HG03575 (cell line): Measurements from ENCODE around the gene FAM234A.
"Not testable (repeated sequence)": the region's sequence is repeated elsewhere in the genome, so short reads cannot be mapped to it uniquely, and the experiment has no call there.

Experiments
- ATAC-seq: cut with Tn5 transposase; IDR thresholded peaks from one replicate; pipeline ENCODE4 v1.9.1; 2021; ENCODE audit not compliant: unreplicated experiment, insufficient number of reproducible peaks, low FRiP score; ENCODE audit errors: extremely low read depth

The FAM234A gene, protein sequence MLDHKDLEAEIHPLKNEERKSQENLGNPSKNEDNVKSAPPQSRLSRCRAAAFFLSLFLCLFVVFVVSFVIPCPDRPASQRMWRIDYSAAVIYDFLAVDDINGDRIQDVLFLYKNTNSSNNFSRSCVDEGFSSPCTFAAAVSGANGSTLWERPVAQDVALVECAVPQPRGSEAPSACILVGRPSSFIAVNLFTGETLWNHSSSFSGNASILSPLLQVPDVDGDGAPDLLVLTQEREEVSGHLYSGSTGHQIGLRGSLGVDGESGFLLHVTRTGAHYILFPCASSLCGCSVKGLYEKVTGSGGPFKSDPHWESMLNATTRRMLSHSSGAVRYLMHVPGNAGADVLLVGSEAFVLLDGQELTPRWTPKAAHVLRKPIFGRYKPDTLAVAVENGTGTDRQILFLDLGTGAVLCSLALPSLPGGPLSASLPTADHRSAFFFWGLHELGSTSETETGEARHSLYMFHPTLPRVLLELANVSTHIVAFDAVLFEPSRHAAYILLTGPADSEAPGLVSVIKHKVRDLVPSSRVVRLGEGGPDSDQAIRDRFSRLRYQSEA

DNA sequence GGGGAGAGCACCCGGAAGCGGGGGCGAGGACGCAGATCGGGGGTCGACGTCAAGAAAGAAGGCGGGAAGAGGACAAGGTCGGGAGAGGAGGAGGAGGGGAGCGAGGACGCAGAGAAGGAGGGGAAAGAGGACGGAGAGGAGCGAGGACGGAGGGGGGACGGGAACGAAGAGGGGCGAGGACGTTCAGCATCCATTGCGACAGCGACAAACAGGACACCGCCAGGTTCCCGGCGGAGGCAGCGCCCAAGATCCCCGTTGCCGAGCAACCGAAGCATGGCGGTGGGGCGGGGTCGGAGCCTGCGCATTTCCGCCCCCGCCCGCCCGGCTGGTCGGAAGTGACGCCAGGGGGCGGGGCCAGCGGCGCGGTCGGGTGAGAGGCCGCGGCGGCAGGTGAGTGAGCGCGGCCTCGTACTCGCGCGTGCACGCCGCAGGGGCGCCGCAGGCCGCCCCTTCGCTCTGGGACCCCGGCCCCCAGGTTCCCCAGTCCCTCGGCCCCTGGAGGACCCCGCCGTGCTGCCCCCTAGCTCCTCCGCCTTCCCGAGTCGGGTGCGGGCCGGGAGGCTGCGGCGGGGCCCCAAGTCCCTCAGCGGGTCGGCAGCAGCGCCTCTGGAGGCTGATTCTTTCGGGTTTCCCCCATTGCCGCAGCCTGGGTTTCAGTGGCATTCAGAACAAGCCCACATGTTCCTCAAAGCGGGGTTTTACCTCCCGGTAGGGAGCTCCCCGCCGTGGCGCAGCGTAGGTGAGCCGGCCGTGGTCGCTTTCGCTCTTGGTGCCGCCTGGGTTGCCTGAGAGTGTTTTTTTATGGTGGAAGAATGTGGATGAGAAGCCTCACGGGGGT, at the start of gene FAM234A:
TSS of gene FAM234A (plus strand) at position 354 of the 838 bp plus-strand sequence. CDS start 19,593 bp downstream, outside the sequence.
- ATAC-seq: peak; percentile 56

DNA sequence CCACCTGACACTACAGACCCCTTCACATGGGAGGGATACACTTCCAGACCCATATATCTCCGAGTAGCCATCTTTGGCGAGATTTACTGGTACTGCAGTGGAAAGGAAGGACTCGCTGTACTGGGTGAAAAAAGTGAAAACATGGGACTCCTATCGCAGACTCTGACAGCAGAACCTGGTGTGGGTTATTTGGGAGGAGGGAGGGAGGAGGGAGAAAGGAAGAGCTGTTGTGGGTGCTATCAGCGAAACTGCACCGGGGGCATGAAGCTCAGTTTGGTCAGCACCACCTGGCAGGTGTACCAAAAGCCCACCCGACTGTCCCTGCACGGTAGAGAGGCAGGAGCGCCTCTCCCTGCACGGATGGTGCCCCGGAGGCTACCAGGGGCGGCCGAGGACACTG, 49.4 kb upstream of the FAM234A start:
- ATAC-seq: no peak

DNA sequence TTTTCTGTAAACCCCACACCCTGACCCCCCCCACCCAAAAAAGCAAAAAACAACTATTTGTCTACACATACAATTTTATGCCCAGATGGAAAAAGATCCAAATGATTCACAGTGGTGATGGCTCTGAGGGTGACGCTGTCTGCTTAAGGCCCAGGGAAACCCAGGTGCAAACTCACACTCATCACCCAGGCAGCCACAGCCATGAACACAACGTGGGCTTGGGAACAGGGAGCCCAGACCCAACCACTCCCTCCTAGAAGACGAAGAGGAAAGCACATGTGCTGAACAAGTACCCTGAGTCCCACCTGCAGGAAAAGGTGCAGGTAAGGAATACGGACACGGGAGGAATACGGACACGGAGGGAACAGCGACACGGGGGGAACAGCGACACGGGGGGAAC, 48.9 kb upstream of the FAM234A start:
- no peak for ATAC-seq

DNA sequence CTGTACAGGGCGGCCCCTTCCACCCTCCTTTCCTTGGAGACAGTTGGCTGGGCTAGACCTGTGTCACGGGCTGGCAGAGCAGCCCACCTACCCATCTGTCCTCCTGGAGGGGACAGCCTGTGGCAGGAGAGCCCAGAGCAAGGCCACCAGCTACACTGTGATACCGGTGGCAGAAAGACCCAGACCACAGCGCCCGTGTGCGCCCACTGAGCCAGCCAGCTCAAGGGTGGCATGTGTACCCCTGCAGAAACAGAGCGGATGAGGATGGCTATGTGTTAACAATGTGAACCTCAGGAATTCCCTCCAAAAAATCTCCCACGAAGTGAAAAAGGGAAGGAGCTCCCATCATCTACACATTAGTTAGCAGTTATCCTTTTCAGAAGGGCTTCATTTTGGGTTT, 47.3 kb upstream of the FAM234A start:
- no peak for ATAC-seq

DNA sequence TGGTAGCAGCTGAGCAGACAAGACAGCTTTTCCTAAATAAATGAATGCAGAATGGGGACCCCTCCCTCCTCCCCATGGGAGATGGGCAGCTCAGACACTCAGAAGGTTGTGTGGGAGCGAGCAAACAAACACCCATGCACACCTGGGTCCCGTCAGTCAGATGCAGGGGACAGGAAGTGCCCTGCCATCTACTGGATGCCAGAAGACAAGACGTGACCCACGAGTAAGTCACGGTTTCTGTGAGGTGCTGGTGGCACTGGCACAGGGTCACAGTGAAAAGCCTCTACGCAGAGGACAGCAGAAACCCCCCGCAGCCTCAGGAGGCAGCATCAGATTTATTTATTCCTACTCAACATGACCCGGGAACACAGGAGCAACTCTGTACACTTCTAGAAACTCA, 45.9 kb upstream of the FAM234A start:
- no peak for ATAC-seq

DNA sequence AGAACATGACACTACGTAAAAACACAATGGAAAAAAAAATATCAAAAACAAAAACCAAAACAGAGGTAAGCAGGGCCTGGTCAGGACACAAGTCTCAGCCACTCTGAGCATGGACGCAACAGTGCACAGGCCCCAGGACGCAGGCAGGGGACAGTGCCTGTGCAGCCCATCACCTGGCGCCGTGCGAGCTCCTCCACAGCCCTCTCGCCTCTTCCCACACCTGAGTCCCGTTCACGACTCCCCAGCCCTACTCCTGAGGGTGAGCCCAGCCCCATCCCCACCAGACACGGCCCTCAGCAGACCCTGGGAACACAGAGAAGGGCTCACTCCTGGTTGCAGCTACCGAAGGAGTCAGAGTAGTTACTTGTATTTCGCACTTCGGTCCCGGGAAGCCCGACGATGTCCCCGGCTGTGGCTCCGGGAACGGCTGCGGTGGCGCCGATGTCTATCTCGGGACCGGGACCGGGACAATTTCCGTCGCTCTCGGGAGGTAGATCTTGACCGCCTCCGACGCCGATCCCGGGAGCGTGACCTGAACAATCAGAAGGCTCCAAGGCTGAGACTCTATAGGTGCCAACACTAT, 44.9 kb upstream of the FAM234A start:
- ATAC-seq: no peak

DNA sequence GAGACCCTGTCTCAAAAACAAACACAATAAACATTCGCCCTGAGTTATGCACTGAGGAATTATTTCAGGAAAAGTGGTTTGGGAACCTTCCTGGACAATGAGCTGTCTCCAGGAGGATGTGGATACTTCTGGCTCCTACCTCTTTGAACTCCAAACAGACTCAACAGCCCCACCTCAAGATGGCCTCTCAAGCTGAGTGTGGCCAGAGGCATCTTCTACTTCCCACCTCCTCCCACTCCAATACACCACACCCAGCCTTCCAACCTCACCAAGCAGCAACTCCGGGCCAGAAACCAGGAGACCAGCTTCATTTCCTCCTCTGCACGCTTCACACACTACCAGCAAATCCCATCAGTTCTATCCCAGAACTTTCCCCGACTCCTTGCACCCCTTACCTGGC, 42.8 kb upstream of the FAM234A start:
- no peak for ATAC-seq

DNA sequence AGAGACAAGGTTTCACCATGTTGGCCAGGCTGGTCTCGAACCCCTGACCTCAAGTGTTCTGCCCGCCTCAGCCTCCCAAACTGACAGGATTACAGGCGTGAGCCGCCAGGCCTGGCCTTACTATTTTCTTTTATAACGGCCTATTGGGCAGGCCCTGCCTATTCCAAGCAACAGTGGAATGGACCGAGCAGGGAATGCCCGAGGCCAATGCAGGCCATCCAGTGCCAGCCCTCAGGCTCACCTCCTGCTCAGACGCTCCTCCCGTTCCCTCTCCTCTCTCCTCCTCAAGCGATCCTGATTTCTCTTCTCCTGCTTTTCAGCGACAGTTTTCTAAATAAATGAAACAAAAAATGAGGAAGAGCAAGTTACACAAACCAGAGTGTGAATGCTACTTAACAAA, 41.9 kb upstream of the FAM234A start:
- no peak for ATAC-seq

DNA sequence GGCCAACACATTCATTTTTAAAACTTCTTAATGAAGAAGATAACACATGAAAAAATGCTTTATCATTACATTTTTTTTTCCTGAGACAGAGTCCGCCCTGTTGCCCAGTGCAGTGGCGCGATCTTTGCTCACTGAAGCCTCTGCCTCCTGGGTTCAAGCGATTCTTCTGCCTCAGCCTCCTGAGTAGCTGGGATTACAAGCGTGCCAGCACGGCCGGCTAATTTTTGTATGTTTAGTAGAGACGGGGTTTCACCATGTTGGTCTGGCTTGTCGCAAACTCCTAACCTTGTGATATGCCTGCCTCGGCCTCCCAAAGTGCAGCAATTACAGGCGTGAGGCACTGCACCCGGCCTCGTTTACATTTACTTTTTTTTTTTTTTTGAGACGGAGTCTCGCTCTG, 41.2 kb upstream of the FAM234A start:
- no peak for ATAC-seq

DNA sequence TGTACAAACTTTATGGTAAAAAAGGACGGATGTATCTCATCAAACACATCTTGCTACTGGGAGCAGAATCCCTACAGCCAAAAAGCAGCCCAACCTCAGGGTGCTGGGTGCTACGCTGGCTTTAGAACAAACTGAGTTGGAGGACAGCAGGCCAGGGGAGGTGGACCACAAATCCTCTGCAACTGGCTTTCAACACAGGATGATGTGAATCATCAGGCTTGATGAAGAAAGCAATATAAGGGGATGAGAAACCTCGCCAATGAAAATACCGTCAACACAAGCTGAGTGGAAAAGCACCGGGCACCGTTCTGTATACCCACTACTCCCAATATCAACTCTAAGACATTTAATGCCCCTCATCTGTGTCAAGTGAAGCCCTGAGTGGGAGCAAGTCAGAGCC, 40.1 kb upstream of the FAM234A start:
- ATAC-seq: no peak

DNA sequence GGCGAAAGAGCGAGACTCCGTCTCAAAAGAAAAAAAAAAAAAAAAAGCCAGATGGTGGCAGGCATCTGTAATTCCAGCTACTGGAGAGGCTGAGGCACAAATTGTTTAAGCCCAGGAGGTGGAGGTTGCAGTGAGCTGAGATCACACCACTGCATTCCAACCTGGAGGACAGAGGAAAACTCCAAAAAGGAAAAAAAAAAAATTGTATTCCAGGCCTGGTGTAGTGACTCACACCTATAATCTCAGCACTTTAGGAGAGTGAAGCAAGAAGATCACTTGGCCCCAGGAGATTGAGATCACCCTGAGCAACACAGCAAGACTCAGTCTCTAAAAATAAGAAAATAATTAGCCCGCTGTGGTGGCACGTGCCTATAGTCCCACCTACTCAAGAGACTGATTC, 34.2 kb upstream of the FAM234A start:
- ATAC-seq: no peak

DNA sequence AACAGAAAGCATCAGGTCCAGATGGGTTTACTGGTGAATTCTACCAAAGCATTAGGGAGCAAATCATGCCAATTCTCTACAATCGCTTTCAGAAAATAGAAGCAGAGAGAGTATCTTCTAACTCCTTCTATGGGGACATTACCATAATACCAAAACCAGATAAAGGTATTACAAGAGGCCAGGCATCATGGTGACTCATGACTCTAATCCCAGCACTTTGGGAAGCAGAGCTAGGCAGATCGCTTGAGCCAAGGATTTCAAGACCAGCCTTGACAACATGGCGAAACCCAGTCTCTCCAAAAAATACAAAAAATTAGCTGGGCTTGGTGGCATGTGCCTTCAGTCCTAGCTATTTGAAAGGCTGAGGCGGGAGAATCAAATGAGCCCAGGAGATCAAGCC, 31.4 kb upstream of the FAM234A start:
- ATAC-seq: no peak

DNA sequence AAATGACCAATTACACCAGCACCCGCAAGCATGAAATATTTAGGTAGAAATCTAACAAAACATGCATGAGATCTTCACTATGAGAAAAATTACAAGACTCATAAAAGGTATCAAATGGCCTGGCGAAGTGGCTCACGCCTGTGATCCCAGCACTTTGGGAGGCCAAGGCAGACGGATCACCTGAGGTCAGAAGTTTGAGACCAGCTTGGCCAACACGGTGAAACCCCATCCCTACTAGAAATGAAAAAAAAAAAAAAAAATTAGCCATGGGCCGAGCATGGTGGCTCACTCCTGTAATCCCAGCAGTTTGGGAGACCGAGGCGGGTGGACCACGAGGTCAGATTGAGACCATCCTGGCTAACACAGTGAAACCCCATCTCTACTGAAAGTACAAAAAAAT, 30.6 kb upstream of the FAM234A start:
- ATAC-seq: not testable (repeated sequence)

DNA sequence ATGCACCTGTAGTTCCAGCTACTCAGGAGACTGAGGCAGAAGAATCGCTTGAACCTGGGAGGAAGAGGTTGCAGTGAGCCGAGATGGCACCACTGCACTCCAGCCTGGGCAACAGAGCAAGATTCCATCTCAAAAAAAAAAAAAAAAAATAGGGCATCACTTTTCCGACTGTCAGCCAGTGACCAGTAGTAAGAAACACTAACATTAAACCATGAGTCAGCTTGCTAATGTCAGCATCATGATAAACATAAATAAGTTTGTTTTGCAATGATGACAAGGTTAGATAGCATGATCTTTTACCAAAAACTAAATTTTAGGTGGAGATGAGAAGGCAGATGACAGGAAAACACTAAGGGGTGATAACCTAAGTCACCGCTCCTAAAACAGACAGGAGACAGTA, 25.3 kb upstream of the FAM234A start:
- not testable (repeated sequence) for ATAC-seq

DNA sequence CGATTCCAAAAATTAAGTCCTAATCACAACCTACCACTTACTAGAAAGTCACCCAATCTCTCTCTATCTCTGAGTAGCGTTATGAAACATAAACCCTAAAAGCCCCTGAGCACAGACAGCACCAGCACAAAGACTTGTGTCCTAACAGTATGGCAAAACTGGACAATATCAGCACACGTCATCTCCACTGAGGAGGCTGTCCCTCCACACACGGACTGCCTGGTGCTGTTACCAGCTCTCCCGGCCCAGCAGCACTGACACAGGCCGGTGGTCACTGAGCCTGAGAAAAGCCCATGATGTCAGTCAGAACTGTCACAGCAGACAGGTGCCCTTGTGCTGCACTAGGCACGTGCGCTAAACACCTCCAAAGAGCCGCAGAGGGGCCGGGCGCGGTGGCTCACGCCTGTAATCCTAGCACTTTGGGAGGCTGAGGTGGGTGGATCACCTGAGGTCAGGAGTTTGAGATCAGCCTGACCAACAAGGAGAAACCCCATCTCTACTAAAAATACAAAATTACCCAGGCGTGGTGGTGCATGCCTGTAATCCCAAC, 22.9 kb upstream of the FAM234A start:
- not testable (repeated sequence) for ATAC-seq

DNA sequence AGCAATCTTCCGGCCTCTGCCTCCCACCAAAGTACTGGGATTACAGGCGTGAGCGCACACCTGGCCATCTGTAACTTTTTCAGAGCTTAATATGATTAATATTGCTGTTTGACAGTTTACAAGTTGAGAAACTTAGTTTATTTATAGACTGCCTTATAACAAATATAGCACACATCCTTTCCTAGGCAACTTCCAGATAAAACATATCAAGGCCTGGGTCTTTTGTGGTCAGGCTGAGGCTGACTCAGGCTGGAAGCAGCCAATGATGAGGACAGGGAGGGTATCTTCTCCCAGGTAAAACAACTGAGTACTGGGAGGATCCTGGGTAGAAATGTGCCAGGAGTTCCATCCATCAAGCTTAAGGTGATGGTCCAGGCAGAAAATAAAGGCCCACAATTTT, 21.6 kb upstream of the FAM234A start:
- ATAC-seq: no peak

DNA sequence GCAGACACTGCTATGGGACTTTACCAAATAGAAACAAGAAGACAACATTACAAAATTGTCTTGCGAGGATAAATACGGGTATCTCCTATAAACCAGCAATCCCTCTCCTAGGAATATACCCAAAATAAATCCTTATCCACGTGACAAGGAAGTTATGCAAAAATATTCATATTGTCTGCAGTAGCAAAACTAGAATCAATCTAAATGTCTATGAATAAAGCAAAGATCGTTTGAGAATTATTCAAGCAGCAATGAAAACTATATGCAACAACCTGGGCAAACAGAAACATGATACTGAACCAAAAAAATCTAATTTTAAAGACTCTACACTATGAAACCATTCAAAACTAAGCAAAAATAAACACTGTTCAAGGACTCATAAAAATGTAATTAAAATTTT, 14.6 kb upstream of the FAM234A start:
- ATAC-seq: no peak

DNA sequence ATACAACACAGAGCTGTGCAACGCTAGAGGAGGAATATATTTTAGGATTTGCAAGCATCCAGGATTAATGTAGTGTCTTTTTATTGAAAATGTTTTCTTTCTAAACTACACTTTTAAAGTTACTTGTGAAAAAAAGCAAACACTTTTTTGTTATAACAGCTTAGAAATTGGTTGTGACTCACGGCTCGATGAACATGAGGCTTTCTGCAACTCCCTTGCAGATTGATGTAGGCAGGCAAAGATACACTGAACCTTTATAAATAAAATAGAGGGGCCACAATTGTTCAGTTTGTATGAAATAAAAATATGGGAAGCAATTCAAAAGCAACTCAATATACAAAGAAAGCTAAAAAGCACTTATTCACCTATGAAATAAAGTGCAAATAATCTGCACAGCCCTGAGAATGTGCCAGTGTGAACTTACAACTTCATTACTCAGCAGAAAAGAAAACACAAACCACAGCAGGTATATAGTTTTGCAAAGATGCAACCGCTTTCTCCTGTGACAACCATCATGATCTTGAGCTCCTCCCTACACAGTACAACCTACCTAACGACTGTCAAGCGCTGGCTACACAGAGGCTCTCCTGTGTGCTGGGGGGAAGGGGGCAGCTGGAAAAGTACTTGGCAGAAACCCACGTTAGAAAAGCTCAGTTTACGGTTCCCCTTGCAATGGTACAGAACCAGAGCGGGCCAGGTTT, 6.3 kb upstream of the FAM234A start:
- no peak for ATAC-seq
